HepG2 (cell line): Measurements from ENCODE around the gene ZFAND2B. TPM values are rescaled to one million over a fixed set of nuclear protein-coding genes. Genes with fewer than 3 reads are reported as not detected.

Experiments
- ASH2L ChIP-seq: fragments of 300-600, 200-600 bp; sonication (generic); IDR thresholded peaks from 2 replicates; pipeline ENCODE4 v1.7.0; 2017; ENCODE audit warnings: low read depth, mild to moderate bottlenecking, moderate library complexity, mixed read lengths, low read length; ENCODE audit not compliant: insufficient read length
- FOXO1 ChIP-seq: sonication (generic); formaldehyde crosslinking; IDR thresholded peaks from 2 replicates; pipeline ENCODE4 v1.4.0; 2020; ENCODE audit warnings: missing genetic modification reagents
- HNRNPH1 ChIP-seq: fragments of 200-400 bp; formaldehyde crosslinking; optimal IDR thresholded peaks from 2 replicates; pipeline ENCODE3; 2017; ENCODE audit warnings: mild to moderate bottlenecking, low read depth, low read length
- HOXA3 ChIP-seq: sonication (generic); formaldehyde crosslinking; IDR thresholded peaks from 2 replicates; pipeline ENCODE4 v1.5.0; 2020; ENCODE audit warnings: missing genetic modification reagents
- HOXA9 ChIP-seq: sonication (generic); formaldehyde crosslinking; IDR thresholded peaks from 2 replicates; pipeline ENCODE4 v1.8.1; 2022; ENCODE audit warnings: missing genetic modification reagents, mild to moderate bottlenecking, moderate library complexity, borderline replicate concordance
- KDM3A ChIP-seq: IDR thresholded peaks from 2 replicates; pipeline ENCODE4 v1.6.1; 2018; ENCODE audit warnings: low read depth, missing compliant biosample characterization
- KDM5B ChIP-seq: sonication (generic); formaldehyde crosslinking; IDR thresholded peaks from 2 replicates; pipeline ENCODE4 v1.4.0; 2020; ENCODE audit warnings: missing genetic modification reagents, mild to moderate bottlenecking, borderline replicate concordance
- MATR3 ChIP-seq: sonication (generic); formaldehyde crosslinking; IDR thresholded peaks from 2 replicates; pipeline ENCODE4 v1.4.0; 2020; ENCODE audit warnings: missing genetic modification reagents
- MLLT10 ChIP-seq: sonication (generic); formaldehyde crosslinking; IDR thresholded peaks from 2 replicates; pipeline ENCODE4 v1.4.0; 2020; ENCODE audit warnings: missing genetic modification reagents
- MTA3 ChIP-seq: sonication (generic); formaldehyde crosslinking; IDR thresholded peaks from 2 replicates; pipeline ENCODE4 v1.4.0; 2020; ENCODE audit warnings: missing genetic modification reagents
- NCOA2 ChIP-seq: sonication (generic); formaldehyde crosslinking; IDR thresholded peaks from 2 replicates; pipeline ENCODE4 v1.8.0; 2022; ENCODE audit warnings: inconsistent platforms
- TSC22D2 ChIP-seq: sonication (generic); formaldehyde crosslinking; IDR thresholded peaks from 2 replicates; pipeline ENCODE4 v1.5.1; 2020; ENCODE audit warnings: missing genetic modification reagents, mild to moderate bottlenecking, borderline replicate concordance
- U2AF1 ChIP-seq: fragments of 200-400 bp; formaldehyde crosslinking; optimal IDR thresholded peaks from 2 replicates; pipeline ENCODE3; 2017; ENCODE audit warnings: mild to moderate bottlenecking, low read depth, low read length
- XRCC5 ChIP-seq: fragments of 200-400 bp; formaldehyde crosslinking; optimal IDR thresholded peaks from 2 replicates; pipeline ENCODE3; 2017; ENCODE audit warnings: mild to moderate bottlenecking, low read length
- ZIK1 ChIP-seq: sonication (generic); formaldehyde crosslinking; IDR thresholded peaks from 2 replicates; pipeline ENCODE4 v1.5.0; 2020; ENCODE audit warnings: mild to moderate bottlenecking, low read depth, missing genetic modification reagents, borderline replicate concordance
- ZNF136 ChIP-seq: sonication (generic); formaldehyde crosslinking; IDR thresholded peaks from 2 replicates; pipeline ENCODE4 v1.8.1; 2022; ENCODE audit warnings: low read depth, mild to moderate bottlenecking, moderate library complexity, missing genetic modification reagents
- ZNF460 ChIP-seq: sonication (generic); formaldehyde crosslinking; IDR thresholded peaks from 2 replicates; pipeline ENCODE4 v1.5.1; 2020; ENCODE audit warnings: missing genetic modification reagents, mild to moderate bottlenecking, borderline replicate concordance
- ZNF564 ChIP-seq: sonication (generic); formaldehyde crosslinking; IDR thresholded peaks from 2 replicates; pipeline ENCODE4 v1.8.1; 2023; ENCODE audit warnings: mild to moderate bottlenecking, missing genetic modification reagents
- ZNF589 ChIP-seq: sonication (generic); formaldehyde crosslinking; conservative IDR thresholded peaks from 2 replicates; pipeline ENCODE4 v1.8.0; 2022; ENCODE audit warnings: mild to moderate bottlenecking, moderate library complexity, missing genetic modification reagents
- ZNF605 ChIP-seq: sonication (generic); formaldehyde crosslinking; IDR thresholded peaks from 2 replicates; pipeline ENCODE4 v1.8.0; 2022; ENCODE audit warnings: mild to moderate bottlenecking, missing genetic modification reagents
- ZNF777 ChIP-seq: sonication (generic); formaldehyde crosslinking; IDR thresholded peaks from 2 replicates; pipeline ENCODE4 v1.4.0; 2020; ENCODE audit warnings: missing genetic modification reagents
- ZNF879 ChIP-seq: sonication (generic); formaldehyde crosslinking; IDR thresholded peaks from 2 replicates; pipeline ENCODE4 v1.8.1; 2023; ENCODE audit warnings: missing genetic modification reagents
- ZSCAN12 ChIP-seq: sonication (generic); formaldehyde crosslinking; IDR thresholded peaks from 2 replicates; pipeline ENCODE4 v1.9.0; 2021; ENCODE audit warnings: mild to moderate bottlenecking, missing genetic modification reagents
- polyA plus RNA-seq, 8 experiments: library from polyadenylated mRNA; depleted of rRNA in 3 of 8; stranded (reverse) in 7 of 8; unstranded in 1 of 8; fragments of >200 nt; fragmentation: Illumina TruSeq in 4 of 8; extraction: Trizol in 4 of 8; gene quantifications; 2 replicates each; pipeline versions ENCODE4 v1.2.1 to v1.2.3, GENCODE V29; 2011 to 2016; ENCODE audit warnings: low read depth in 4 of 8, missing spikeins in 1 of 8, mixed read lengths in 1 of 8; ENCODE audit not compliant: insufficient read depth in 1 of 8
- total RNA-seq, 5 experiments: library from RNA; depleted of rRNA; stranded (reverse); fragments of >200 nt; fragmentation: Illumina TruSeq; extraction: Trizol; gene quantifications; 2 replicates each; pipeline ENCODE4 v1.2.3, GENCODE V29; 2016; ENCODE audit warnings: low read depth in 1 of 5
- TF ChIP-seq, protein P1 (sequence below): sonication (generic); formaldehyde crosslinking; IDR thresholded peaks from 2 replicates; pipeline ENCODE4 v1.4.0; 2020; ENCODE audit warnings: missing genetic modification reagents, borderline replicate concordance
- TF ChIP-seq, protein P2 (sequence below): sonication (generic); formaldehyde crosslinking; IDR thresholded peaks from 2 replicates; pipeline ENCODE4 v1.4.0; 2020; ENCODE audit warnings: mild to moderate bottlenecking, low read depth, missing genetic modification reagents
- TF ChIP-seq, protein P3 (sequence below): sonication (generic); formaldehyde crosslinking; IDR thresholded peaks from 2 replicates; pipeline ENCODE4 v1.4.0; 2020; ENCODE audit warnings: missing genetic modification reagents
- TF ChIP-seq, protein P4 (sequence below): sonication (generic); formaldehyde crosslinking; conservative IDR thresholded peaks from 2 replicates; pipeline ENCODE4 v1.8.1; 2023; ENCODE audit warnings: missing genetic modification reagents

The ZFAND2B gene
- total and polyA plus RNA-seq, 2 of the 13 experiments (the other 11 are each of a cell fraction or from before 2014, with no cell fraction given): 53.3 to 115 TPM

DNA sequence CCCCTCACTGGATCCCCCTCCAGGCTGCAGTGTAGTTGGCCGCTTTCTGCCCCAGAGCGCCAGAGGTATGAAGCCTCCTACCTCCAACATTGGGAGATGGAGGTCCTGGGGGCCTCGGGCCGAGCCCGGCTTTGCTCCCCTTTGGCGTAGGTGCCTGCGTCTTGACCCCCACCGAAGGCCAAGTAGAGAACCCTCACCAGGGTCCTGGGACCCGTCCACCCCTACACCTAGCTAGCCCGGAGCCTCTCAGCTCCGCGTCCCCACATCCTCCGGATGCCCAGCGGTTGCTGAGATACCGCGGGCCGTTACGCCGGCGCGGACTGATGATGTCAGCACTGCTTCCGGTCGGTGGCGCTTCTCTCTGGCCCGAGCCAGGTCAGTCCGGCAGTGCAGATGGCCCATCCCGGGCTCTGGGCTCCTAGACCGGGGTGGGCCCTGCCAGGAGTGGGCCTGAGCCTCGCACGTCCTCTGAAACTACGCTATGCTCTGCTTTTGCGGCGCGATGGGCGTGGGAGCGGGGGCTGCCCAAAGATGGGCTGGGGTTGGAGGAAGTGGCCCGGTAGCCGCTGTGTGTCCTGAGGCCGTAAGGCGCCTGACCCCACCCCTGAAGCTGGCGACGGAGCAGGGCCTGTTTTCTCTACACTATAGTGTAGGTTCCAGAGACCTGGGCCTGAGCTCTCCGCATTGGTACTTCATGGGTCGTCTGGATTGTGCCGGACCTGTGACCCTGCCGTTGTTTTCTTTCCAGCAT is 38.7 kb downstream of the ZFAND2B start, which contains the start of the genes GLB1L and STK16 (continued):
- TF ChIP-seq ZNF777 (CRISPR knock-in tag): no peak
- peak; percentile 81 for TF ChIP-seq XRCC5
- peak; percentile 65 for TF ChIP-seq NCOA2 (CRISPR knock-in tag)
- peak; percentile 94 for TF ChIP-seq ZNF605 (CRISPR knock-in tag)
- TF ChIP-seq FOXO1 (CRISPR knock-in tag): peak; percentile 9; the same call in 1 of the 2 replicates
- peak; percentile 90 for TF ChIP-seq TSC22D2 (CRISPR knock-in tag)
- peak; percentile 84; the same call in 1 of the 2 replicates for TF ChIP-seq KDM3A (CRISPR knock-in tag)
- 0 out of 2 replicates have a peak, but pooled peaks have one; percentile 34 for TF ChIP-seq ZIK1
- peak; percentile 95 for TF ChIP-seq U2AF1
- peak; percentile 96 for TF ChIP-seq ZNF136
- no peak for TF ChIP-seq HNRNPH1
- TF ChIP-seq, protein P1, sequence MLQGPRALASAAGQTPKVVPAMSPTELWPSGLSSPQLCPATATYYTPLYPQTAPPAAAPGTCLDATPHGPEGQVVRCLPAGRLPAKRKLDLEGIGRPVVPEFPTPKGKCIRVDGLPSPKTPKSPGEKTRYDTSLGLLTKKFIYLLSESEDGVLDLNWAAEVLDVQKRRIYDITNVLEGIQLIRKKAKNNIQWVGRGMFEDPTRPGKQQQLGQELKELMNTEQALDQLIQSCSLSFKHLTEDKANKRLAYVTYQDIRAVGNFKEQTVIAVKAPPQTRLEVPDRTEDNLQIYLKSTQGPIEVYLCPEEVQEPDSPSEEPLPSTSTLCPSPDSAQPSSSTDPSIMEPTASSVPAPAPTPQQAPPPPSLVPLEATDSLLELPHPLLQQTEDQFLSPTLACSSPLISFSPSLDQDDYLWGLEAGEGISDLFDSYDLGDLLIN (CRISPR knock-in tag): peak; percentile 86; the same call in 1 of the 2 replicates
- no peak; the same call in 1 of the 2 replicates for TF ChIP-seq ZNF460
- TF ChIP-seq HOXA3: peak; percentile 99
- TF ChIP-seq, protein P2, sequence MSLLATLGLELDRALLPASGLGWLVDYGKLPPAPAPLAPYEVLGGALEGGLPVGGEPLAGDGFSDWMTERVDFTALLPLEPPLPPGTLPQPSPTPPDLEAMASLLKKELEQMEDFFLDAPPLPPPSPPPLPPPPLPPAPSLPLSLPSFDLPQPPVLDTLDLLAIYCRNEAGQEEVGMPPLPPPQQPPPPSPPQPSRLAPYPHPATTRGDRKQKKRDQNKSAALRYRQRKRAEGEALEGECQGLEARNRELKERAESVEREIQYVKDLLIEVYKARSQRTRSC (CRISPR knock-in tag): no peak
- TF ChIP-seq, protein P3, sequence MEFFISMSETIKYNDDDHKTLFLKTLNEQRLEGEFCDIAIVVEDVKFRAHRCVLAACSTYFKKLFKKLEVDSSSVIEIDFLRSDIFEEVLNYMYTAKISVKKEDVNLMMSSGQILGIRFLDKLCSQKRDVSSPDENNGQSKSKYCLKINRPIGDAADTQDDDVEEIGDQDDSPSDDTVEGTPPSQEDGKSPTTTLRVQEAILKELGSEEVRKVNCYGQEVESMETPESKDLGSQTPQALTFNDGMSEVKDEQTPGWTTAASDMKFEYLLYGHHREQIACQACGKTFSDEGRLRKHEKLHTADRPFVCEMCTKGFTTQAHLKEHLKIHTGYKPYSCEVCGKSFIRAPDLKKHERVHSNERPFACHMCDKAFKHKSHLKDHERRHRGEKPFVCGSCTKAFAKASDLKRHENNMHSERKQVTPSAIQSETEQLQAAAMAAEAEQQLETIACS: peak; percentile 62
- TF ChIP-seq ZNF589 (CRISPR knock-in tag): no peak
- TF ChIP-seq ZSCAN12: no peak
- TF ChIP-seq MTA3 (CRISPR knock-in tag): no peak
- no peak for TF ChIP-seq MATR3 (CRISPR knock-in tag)
- TF ChIP-seq ASH2L: peak; percentile 95
- peak; percentile 95 for TF ChIP-seq KDM5B
- no peak for TF ChIP-seq HOXA9 (CRISPR knock-in tag)
- TF ChIP-seq ZNF879 (CRISPR knock-in tag): no peak
- no peak for TF ChIP-seq ZNF564 (CRISPR knock-in tag)
- TF ChIP-seq, protein P4, sequence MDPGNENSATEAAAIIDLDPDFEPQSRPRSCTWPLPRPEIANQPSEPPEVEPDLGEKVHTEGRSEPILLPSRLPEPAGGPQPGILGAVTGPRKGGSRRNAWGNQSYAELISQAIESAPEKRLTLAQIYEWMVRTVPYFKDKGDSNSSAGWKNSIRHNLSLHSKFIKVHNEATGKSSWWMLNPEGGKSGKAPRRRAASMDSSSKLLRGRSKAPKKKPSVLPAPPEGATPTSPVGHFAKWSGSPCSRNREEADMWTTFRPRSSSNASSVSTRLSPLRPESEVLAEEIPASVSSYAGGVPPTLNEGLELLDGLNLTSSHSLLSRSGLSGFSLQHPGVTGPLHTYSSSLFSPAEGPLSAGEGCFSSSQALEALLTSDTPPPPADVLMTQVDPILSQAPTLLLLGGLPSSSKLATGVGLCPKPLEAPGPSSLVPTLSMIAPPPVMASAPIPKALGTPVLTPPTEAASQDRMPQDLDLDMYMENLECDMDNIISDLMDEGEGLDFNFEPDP (CRISPR knock-in tag): no peak
- no peak for TF ChIP-seq MLLT10 (CRISPR knock-in tag)
